ENCODE measurements around the gene C10orf71. TPM values are rescaled to one million over a fixed set of nuclear protein-coding genes. Genes with fewer than 3 reads are reported as not detected.

The C10orf71 gene
- polyA plus RNA-seq, 1 of the 3 experiments (the other 2 are of a cell fraction), result not detected

DNA sequence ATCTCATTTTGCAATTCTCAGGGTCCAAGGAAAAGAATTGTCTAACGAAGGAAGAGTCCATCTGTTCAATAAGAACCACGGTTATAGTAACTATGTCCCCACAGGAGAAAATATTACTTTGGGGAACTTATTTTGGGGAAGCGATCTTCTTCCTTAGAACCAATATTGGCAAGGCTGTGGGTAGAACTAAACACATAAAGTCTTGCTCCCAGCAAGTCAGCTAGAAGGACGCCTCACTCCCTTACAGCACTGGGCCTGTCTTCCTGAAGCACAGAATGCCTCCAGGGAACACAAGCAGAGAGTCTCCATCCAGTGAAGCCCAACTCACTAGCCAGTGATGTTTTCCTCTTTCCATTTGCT is 30.2 kb downstream of the C10orf71 start:
- Histone ChIP-seq H2AFZ (ENCODE audit: low read depth) (no peak overlapping the region), H3K9ac (no peak overlapping the region), H3K4me3 (ENCODE audit: low read depth in 2 of 2, low read length in 1 of 2) (no peak overlapping the region), H3F3A (replicated peaks; ENCODE audit: insufficient read depth) (no peaks in the 10 kb centered on the region), H3K27me3 (ENCODE audit: insufficient read depth) (no peaks in the 10 kb centered on the region), H3K9me2 (no peaks in the 10 kb centered on the region), H4K20me1 (ENCODE audit: insufficient read depth) (no peaks in the 10 kb centered on the region), H3K4me1 (ENCODE audit: control insufficient read depth in 1 of 2, insufficient read depth in 2 of 2, low read depth in 1 of 2, low read length in 1 of 2) (no peaks in the 10 kb centered on the region; a peak in 1 of 4 replicates), H3K9me3 (no peaks in the 10 kb centered on the region), H3K36me3 (replicated peaks in 1 of 2; ENCODE audit: control insufficient read depth in 1 of 2, insufficient read depth in 2 of 2, low read length in 1 of 2) (no peaks in the 10 kb centered on the region), H3K27ac (ENCODE audit: low read depth in 2 of 2, low read length in 1 of 2) (no peak overlapping the region), H3K4me2 (no peak overlapping the region), H3K79me2 (ENCODE audit: insufficient read depth) (no peaks in the 10 kb centered on the region)
- POLR2A ChIA-PET, result no interaction called here
- TF ChIP-seq, protein P1, sequence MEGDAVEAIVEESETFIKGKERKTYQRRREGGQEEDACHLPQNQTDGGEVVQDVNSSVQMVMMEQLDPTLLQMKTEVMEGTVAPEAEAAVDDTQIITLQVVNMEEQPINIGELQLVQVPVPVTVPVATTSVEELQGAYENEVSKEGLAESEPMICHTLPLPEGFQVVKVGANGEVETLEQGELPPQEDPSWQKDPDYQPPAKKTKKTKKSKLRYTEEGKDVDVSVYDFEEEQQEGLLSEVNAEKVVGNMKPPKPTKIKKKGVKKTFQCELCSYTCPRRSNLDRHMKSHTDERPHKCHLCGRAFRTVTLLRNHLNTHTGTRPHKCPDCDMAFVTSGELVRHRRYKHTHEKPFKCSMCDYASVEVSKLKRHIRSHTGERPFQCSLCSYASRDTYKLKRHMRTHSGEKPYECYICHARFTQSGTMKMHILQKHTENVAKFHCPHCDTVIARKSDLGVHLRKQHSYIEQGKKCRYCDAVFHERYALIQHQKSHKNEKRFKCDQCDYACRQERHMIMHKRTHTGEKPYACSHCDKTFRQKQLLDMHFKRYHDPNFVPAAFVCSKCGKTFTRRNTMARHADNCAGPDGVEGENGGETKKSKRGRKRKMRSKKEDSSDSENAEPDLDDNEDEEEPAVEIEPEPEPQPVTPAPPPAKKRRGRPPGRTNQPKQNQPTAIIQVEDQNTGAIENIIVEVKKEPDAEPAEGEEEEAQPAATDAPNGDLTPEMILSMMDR (IDR thresholded peaks at IDR 0.05), result no peak
- TF ChIP-seq RFX5 (IDR thresholded peaks at IDR 0.05; ENCODE audit: low read length) (no peak), EP300 (IDR thresholded peaks at IDR 0.05; ENCODE audit: borderline replicate concordance in 1 of 2, low read depth in 1 of 2, low read length in 1 of 2) (no peak), FOXM1 (IDR thresholded peaks at IDR 0.05; ENCODE audit: low read depth) (no peak), NFIC (IDR thresholded peaks at IDR 0.05; ENCODE audit: borderline replicate concordance) (no peak), FOXJ3 (CRISPR knock-in tag; IDR thresholded peaks at IDR 0.05) (no peak), RXRA (IDR thresholded peaks at IDR 0.05; ENCODE audit: borderline replicate concordance, low read depth) (no peak)
- TF ChIP-seq, protein P2, sequence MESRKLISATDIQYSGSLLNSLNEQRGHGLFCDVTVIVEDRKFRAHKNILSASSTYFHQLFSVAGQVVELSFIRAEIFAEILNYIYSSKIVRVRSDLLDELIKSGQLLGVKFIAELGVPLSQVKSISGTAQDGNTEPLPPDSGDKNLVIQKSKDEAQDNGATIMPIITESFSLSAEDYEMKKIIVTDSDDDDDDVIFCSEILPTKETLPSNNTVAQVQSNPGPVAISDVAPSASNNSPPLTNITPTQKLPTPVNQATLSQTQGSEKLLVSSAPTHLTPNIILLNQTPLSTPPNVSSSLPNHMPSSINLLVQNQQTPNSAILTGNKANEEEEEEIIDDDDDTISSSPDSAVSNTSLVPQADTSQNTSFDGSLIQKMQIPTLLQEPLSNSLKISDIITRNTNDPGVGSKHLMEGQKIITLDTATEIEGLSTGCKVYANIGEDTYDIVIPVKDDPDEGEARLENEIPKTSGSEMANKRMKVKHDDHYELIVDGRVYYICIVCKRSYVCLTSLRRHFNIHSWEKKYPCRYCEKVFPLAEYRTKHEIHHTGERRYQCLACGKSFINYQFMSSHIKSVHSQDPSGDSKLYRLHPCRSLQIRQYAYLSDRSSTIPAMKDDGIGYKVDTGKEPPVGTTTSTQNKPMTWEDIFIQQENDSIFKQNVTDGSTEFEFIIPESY (IDR thresholded peaks at IDR 0.05; ENCODE audit: borderline replicate concordance, low read depth), result no peak
- TF ChIP-seq, protein P3, sequence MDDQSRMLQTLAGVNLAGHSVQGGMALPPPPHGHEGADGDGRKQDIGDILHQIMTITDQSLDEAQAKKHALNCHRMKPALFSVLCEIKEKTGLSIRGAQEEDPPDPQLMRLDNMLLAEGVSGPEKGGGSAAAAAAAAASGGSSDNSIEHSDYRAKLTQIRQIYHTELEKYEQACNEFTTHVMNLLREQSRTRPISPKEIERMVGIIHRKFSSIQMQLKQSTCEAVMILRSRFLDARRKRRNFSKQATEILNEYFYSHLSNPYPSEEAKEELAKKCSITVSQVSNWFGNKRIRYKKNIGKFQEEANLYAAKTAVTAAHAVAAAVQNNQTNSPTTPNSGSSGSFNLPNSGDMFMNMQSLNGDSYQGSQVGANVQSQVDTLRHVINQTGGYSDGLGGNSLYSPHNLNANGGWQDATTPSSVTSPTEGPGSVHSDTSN (IDR thresholded peaks at IDR 0.05), result no peak
- TF ChIP-seq, protein P4, sequence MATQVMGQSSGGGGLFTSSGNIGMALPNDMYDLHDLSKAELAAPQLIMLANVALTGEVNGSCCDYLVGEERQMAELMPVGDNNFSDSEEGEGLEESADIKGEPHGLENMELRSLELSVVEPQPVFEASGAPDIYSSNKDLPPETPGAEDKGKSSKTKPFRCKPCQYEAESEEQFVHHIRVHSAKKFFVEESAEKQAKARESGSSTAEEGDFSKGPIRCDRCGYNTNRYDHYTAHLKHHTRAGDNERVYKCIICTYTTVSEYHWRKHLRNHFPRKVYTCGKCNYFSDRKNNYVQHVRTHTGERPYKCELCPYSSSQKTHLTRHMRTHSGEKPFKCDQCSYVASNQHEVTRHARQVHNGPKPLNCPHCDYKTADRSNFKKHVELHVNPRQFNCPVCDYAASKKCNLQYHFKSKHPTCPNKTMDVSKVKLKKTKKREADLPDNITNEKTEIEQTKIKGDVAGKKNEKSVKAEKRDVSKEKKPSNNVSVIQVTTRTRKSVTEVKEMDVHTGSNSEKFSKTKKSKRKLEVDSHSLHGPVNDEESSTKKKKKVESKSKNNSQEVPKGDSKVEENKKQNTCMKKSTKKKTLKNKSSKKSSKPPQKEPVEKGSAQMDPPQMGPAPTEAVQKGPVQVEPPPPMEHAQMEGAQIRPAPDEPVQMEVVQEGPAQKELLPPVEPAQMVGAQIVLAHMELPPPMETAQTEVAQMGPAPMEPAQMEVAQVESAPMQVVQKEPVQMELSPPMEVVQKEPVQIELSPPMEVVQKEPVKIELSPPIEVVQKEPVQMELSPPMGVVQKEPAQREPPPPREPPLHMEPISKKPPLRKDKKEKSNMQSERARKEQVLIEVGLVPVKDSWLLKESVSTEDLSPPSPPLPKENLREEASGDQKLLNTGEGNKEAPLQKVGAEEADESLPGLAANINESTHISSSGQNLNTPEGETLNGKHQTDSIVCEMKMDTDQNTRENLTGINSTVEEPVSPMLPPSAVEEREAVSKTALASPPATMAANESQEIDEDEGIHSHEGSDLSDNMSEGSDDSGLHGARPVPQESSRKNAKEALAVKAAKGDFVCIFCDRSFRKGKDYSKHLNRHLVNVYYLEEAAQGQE (IDR thresholded peaks at IDR 0.05; ENCODE audit: low read depth, low read length), result no peak
- CTCF ChIA-PET, result interaction anchor here (1.3 kb wide), 1 partner anchor 183 kb away, joined by 3 read pairs; no protein-coding TSS in a partner anchor
- 11% methylated on average over 4 of the region's 4 CpGs for WGBS (ENCODE audit: low lambda C conversion rate)
- DNase-seq, result no peak

All from SK-N-SH (cell line).